Prostate gland (tissue), 2 donors: ENCODE results near the gene PPFIA3. TPM values are rescaled to one million over a fixed set of nuclear protein-coding genes. Genes with fewer than 3 reads are reported as not detected.
"Not testable (repeated sequence)": the region's sequence is repeated elsewhere in the genome, so short reads cannot be mapped to it uniquely, and the experiment has no call there.

Experiments
- DNase-seq: peaks from one replicate; pipeline ENCODE4 v3.0.0-alpha.2; 2019; ENCODE audit warnings: low spot score
- H3K27ac ChIP-seq, 2 donors: fragments of 200-600 bp; sonication (generic); 2 replicates each; pipeline ENCODE4 v1.5.1; 2017 to 2019
- H3K27me3 ChIP-seq: fragments of 200-600 bp; sonication (generic); replicated peaks from 2 replicates; pipeline ENCODE4 v1.5.1; 2019; ENCODE audit not compliant: insufficient read depth
- H3K36me3 ChIP-seq, 2 donors: fragments of 200-600 bp; sonication (generic); 1 replicate in 1 of 2; 2 replicates in 1 of 2; pipeline versions ENCODE4 v1.5.1 to v1.8.1; 2017 to 2019
- H3K4me1 ChIP-seq: fragments of 200-600 bp; sonication (generic); replicated peaks from 2 replicates; pipeline ENCODE4 v1.5.1; 2019
- H3K4me3 ChIP-seq, 2 donors: fragments of 200-600 bp; sonication (generic); 2 replicates each; pipeline ENCODE4 v1.5.1; 2017 to 2019
- H3K9me3 ChIP-seq: fragments of 200-600 bp; sonication (generic); 2 replicates; pipeline ENCODE4 v1.5.1; 2017
- CTCF ChIP-seq, 4 experiments: fragments of 200-600 bp in 2 of 4; fragments of 450-650 bp in 2 of 4; sonication (generic) in 2 of 4; IDR thresholded peaks; 1 replicate in 3 of 4; 2 replicates in 1 of 4; pipeline ENCODE4 v1.5.1; 2016 to 2019; ENCODE audit warnings: antibody characterized with exemption in 4 of 4, mild to moderate bottlenecking in 2 of 4, moderate library complexity in 2 of 4
- POLR2A ChIP-seq: fragments of 450-650 bp; IDR thresholded peaks from one replicate; pipeline ENCODE4 v1.6.1; 2016; ENCODE audit warnings: antibody characterized with exemption, mild to moderate bottlenecking
- POLR2AphosphoS5 ChIP-seq: sonication (generic); formaldehyde crosslinking; IDR thresholded peaks from one replicate; pipeline ENCODE4 v1.6.1; 2017; ENCODE audit warnings: antibody characterized with exemption
- WGBS: methylation state at CpG from one replicate; pipeline ENCODE4 v1.1.5; 2018; 5-methylcytosine and 5-hydroxymethylcytosine counted together
- intact Hi-C: fragments of 100-400 bp; cut with DNase I; formaldehyde crosslinking; loops from one replicate; pipeline ENCODE4 v1.14.2; 2022
- total RNA-seq, 2 donors: library from RNA; depleted of rRNA; stranded (reverse); fragments of >200 nt; gene quantifications; one replicate each; pipeline ENCODE4 v1.1.0, GENCODE V29; 2016

PPFIA3 gene
- total RNA-seq, 2 donors from 2014 or later, result 12.3 to 18.2 TPM

GRCh38 chr19:49180659-49181058 is 61.3 kb downstream of the PPFIA3 start:
- H3K36me3 ChIP-seq, result no peaks in the 10 kb centered on the region
- 95% methylated on average over 4 of the region's 4 CpGs for WGBS
- H3K9me3 ChIP-seq, result no peaks in the 10 kb centered on the region
- H3K4me1 ChIP-seq, result no peaks in the 10 kb centered on the region
- H3K27me3 ChIP-seq, result no peaks in the 10 kb centered on the region
- intact Hi-C loops, result no loop called here
- DNase-seq, result no peak
- no peak overlapping the region for H3K27ac ChIP-seq
- TF ChIP-seq POLR2AphosphoS5 (no peak), CTCF (IDR thresholded peaks at IDR 0.05) (no peak), POLR2A (no peak)
- H3K4me3 ChIP-seq, result no peak overlapping the region

GRCh38 chr19:49182010-49182847 is 62.9 kb downstream of the PPFIA3 start:
- DNase-seq, intact Hi-C loops, H3K4me3 ChIP-seq, H3K9me3 ChIP-seq, H3K27ac ChIP-seq, H3K36me3 ChIP-seq, H3K27me3 ChIP-seq, H3K4me1 ChIP-seq: not testable (repeated sequence)
- 84% methylated on average over 17 of the region's 20 CpGs for WGBS

- TF ChIP-seq CTCF (IDR thresholded peaks at IDR 0.05) (no peak), POLR2A (no peak), POLR2AphosphoS5 (no peak)
- no peaks in the 10 kb centered on the region for H3K4me1 ChIP-seq
- H3K27ac ChIP-seq, result no peak overlapping the region
- no peak overlapping the region for H3K4me3 ChIP-seq
- no peak for DNase-seq
- H3K9me3 ChIP-seq, result no peaks in the 10 kb centered on the region
- intact Hi-C loops, result no loop called here
- 71% methylated on average over 26 of the region's 26 CpGs for WGBS
- no peaks in the 10 kb centered on the region for H3K36me3 ChIP-seq
- no peaks in the 10 kb centered on the region for H3K27me3 ChIP-seq
Observed at GRCh38 chr19:49182848-49183375, 63.6 kb downstream of the PPFIA3 start.

GRCh38 chr19:49186108-49186507 is 66.8 kb downstream of the PPFIA3 start:
- Histone ChIP-seq H3K4me1 (no peaks in the 10 kb centered on the region), H3K27ac (no peak overlapping the region), H3K27me3 (no peaks in the 10 kb centered on the region), H3K4me3 (no peak overlapping the region), H3K9me3 (no peaks in the 10 kb centered on the region), H3K36me3 (peaks cover 0 to 3% of the 10 kb centered on the region in 2 donors)
- DNase-seq, result no peak
- 89% methylated on average over 5 of the region's 5 CpGs for WGBS
- TF ChIP-seq POLR2AphosphoS5 (no peak), CTCF (IDR thresholded peaks at IDR 0.05) (no peak), POLR2A (no peak)
- intact Hi-C loops, result no loop called here

- Histone ChIP-seq H3K27me3 (no peaks in the 10 kb centered on the region), H3K36me3 (peaks cover 0 to 3% of the 10 kb centered on the region in 2 donors), H3K4me1 (no peaks in the 10 kb centered on the region), H3K27ac (no peak overlapping the region), H3K4me3 (no peak overlapping the region), H3K9me3 (no peaks in the 10 kb centered on the region)
- WGBS, result 82% methylated on average over 21 of the region's 21 CpGs
- DNase-seq, result no peak
- no peak for TF ChIP-seq POLR2AphosphoS5
- TF ChIP-seq CTCF (IDR thresholded peaks at IDR 0.05), result no peak
- no peak for TF ChIP-seq POLR2A
- intact Hi-C loops, result no loop called here
Observed at GRCh38 chr19:49188626-49189200, 69.4 kb downstream of the PPFIA3 start.
